Liver (tissue), 9 donors: ENCODE data around the gene SLC9A4. TPM values are rescaled to one million over a fixed set of nuclear protein-coding genes. Genes with fewer than 3 reads are reported as not detected.

ENCODE experiments used
- DNase-seq: peaks from one replicate; pipeline ENCODE4 v3.0.0-alpha.2; 2017; ENCODE audit warnings: low spot score
- H3K27ac ChIP-seq, 2 donors: one replicate each; pipeline ENCODE4 v1.7.0; 2013; ENCODE audit warnings: inconsistent platforms in 2 of 2, low read length in 2 of 2, control low read depth in 1 of 2, low read depth in 1 of 2, mild to moderate bottlenecking in 1 of 2
- H3K27me3 ChIP-seq, 4 donors: one replicate each; pipeline versions ENCODE4 v1.6.1 to v1.7.0; 2013; ENCODE audit warnings: low read length in 3 of 4, inconsistent platforms in 1 of 4, mild to moderate bottlenecking in 1 of 4, moderate library complexity in 1 of 4; ENCODE audit not compliant: control insufficient read depth in 4 of 4, insufficient read depth in 4 of 4
- H3K36me3 ChIP-seq, 4 donors: one replicate each; pipeline versions ENCODE4 v1.6.1 to v1.7.0; 2013; ENCODE audit warnings: low read length in 3 of 4, mild to moderate bottlenecking in 3 of 4, low read depth in 1 of 4, moderate library complexity in 1 of 4; ENCODE audit not compliant: control insufficient read depth in 4 of 4, insufficient read depth in 3 of 4
- H3K4me1 ChIP-seq, 4 donors: one replicate each; pipeline versions ENCODE4 v1.6.1 to v1.7.0; 2013; ENCODE audit warnings: low read length in 3 of 4, mild to moderate bottlenecking in 3 of 4, moderate library complexity in 1 of 4; ENCODE audit not compliant: control insufficient read depth in 4 of 4, insufficient read depth in 4 of 4
- H3K4me3 ChIP-seq, 3 donors: one replicate each; pipeline versions ENCODE4 v1.6.1 to v1.7.0; 2013; ENCODE audit warnings: low read length in 3 of 3, control low read depth in 1 of 3, low read depth in 1 of 3, mild to moderate bottlenecking in 1 of 3
- H3K9ac ChIP-seq, 2 donors: one replicate each; pipeline ENCODE4 v1.7.0; 2013; ENCODE audit warnings: low read length in 2 of 2, mild to moderate bottlenecking in 2 of 2, moderate library complexity in 2 of 2, control low read depth in 1 of 2, low read depth in 1 of 2
- H3K9me3 ChIP-seq, 4 donors: one replicate each; pipeline versions ENCODE4 v1.6.1 to v1.7.0; 2013; ENCODE audit warnings: low read length in 3 of 4; ENCODE audit not compliant: control insufficient read depth in 4 of 4
- FOXA1 ChIP-seq: IDR thresholded peaks from 2 replicates; pipeline ENCODE4 v1.6.1; 2016; ENCODE audit warnings: antibody characterized with exemption
- FOXA2 ChIP-seq: IDR thresholded peaks from 2 replicates; pipeline ENCODE4 v1.6.1; 2016; ENCODE audit warnings: antibody characterized with exemption
- HNF4G ChIP-seq: IDR thresholded peaks from 2 replicates; pipeline ENCODE4 v1.6.1; 2016; ENCODE audit warnings: antibody characterized with exemption
- MAX ChIP-seq: IDR thresholded peaks from 2 replicates; pipeline ENCODE4 v1.6.1; 2016; ENCODE audit warnings: antibody characterized with exemption
- NR2F2 ChIP-seq: IDR thresholded peaks from 2 replicates; pipeline ENCODE4 v1.6.1; 2016; ENCODE audit warnings: antibody characterized with exemption
- RXRA ChIP-seq, 2 donors: IDR thresholded peaks; 2 replicates each; pipeline ENCODE4 v1.6.1; 2017 to 2018; ENCODE audit warnings: antibody characterized with exemption in 2 of 2, mild to moderate bottlenecking in 1 of 2
- YY1 ChIP-seq: IDR thresholded peaks from 2 replicates; pipeline ENCODE4 v1.6.1; 2016; ENCODE audit warnings: antibody characterized with exemption, mild to moderate bottlenecking
- WGBS: extraction: QIAGEN DNeasy Blood & Tissue Kit; methylation state at CpG from one replicate; pipeline ENCODE4 v1.1.7; 2013; 5-methylcytosine and 5-hydroxymethylcytosine counted together
- polyA plus RNA-seq, 2 donors: library from polyadenylated mRNA; stranded (reverse) in 1 of 2; unstranded in 1 of 2; fragments of 200-250 nt in 1 of 2; fragments of >200 nt in 1 of 2; fragmentation: Nextera tagmentation in 1 of 2; extraction: Ambion mirVana in 1 of 2; gene quantifications; one replicate each; pipeline versions ENCODE4 v1.2.1 to v1.2.3, GENCODE V29; 2013 to 2015
- total RNA-seq, 2 donors: library from RNA; depleted of rRNA; stranded (reverse); fragments of >200 nt; gene quantifications; one replicate each; pipeline ENCODE4 v1.2.3, GENCODE V29; 2014
- TF ChIP-seq, protein P1 (sequence below): fragments of 150-350 bp; IDR thresholded peaks from 2 replicates; pipeline ENCODE4 v1.5.1; 2017; ENCODE audit warnings: improper control_type of control experiment, low read depth, low read length; ENCODE audit not compliant: missing input control
- TF ChIP-seq, protein P2 (sequence below): IDR thresholded peaks from 2 replicates; pipeline ENCODE4 v1.6.1; 2016; ENCODE audit warnings: antibody characterized with exemption, mild to moderate bottlenecking
- donor health status: healthy.
- donor health status: healthy.
- donor health status: healthy.
- donor health status: healthy.
- donor health status: healthy.

SLC9A4 gene
- total and polyA plus RNA-seq, 4 donors: not detected

GRCh38 chr2:102575888-102576287, 102.9 kb downstream of the SLC9A4 start:
- Histone ChIP-seq H3K4me1 (no peaks in the 10 kb centered on the region), H3K4me3 (no peak overlapping the region), H3K9ac (no peak overlapping the region), H3K27me3 (peaks cover 0 to 2% (median 0%) of the 10 kb centered on the region in 4 donors), H3K9me3 (peaks cover 0 to 5% (median 0%) of the 10 kb centered on the region in 4 donors), H3K27ac (no peak overlapping the region), H3K36me3 (no peaks in the 10 kb centered on the region)
- no peak for DNase-seq
- TF ChIP-seq FOXA1 (no peak), HNF4G (no peak), MAX (no peak), RXRA (IDR thresholded peaks at IDR 0.05) (no peak), NR2F2 (no peak), FOXA2 (no peak), YY1 (no peak)
- TF ChIP-seq, protein P1, sequence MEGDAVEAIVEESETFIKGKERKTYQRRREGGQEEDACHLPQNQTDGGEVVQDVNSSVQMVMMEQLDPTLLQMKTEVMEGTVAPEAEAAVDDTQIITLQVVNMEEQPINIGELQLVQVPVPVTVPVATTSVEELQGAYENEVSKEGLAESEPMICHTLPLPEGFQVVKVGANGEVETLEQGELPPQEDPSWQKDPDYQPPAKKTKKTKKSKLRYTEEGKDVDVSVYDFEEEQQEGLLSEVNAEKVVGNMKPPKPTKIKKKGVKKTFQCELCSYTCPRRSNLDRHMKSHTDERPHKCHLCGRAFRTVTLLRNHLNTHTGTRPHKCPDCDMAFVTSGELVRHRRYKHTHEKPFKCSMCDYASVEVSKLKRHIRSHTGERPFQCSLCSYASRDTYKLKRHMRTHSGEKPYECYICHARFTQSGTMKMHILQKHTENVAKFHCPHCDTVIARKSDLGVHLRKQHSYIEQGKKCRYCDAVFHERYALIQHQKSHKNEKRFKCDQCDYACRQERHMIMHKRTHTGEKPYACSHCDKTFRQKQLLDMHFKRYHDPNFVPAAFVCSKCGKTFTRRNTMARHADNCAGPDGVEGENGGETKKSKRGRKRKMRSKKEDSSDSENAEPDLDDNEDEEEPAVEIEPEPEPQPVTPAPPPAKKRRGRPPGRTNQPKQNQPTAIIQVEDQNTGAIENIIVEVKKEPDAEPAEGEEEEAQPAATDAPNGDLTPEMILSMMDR: no peak
- TF ChIP-seq, protein P2, sequence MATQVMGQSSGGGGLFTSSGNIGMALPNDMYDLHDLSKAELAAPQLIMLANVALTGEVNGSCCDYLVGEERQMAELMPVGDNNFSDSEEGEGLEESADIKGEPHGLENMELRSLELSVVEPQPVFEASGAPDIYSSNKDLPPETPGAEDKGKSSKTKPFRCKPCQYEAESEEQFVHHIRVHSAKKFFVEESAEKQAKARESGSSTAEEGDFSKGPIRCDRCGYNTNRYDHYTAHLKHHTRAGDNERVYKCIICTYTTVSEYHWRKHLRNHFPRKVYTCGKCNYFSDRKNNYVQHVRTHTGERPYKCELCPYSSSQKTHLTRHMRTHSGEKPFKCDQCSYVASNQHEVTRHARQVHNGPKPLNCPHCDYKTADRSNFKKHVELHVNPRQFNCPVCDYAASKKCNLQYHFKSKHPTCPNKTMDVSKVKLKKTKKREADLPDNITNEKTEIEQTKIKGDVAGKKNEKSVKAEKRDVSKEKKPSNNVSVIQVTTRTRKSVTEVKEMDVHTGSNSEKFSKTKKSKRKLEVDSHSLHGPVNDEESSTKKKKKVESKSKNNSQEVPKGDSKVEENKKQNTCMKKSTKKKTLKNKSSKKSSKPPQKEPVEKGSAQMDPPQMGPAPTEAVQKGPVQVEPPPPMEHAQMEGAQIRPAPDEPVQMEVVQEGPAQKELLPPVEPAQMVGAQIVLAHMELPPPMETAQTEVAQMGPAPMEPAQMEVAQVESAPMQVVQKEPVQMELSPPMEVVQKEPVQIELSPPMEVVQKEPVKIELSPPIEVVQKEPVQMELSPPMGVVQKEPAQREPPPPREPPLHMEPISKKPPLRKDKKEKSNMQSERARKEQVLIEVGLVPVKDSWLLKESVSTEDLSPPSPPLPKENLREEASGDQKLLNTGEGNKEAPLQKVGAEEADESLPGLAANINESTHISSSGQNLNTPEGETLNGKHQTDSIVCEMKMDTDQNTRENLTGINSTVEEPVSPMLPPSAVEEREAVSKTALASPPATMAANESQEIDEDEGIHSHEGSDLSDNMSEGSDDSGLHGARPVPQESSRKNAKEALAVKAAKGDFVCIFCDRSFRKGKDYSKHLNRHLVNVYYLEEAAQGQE: no peak
- 98% methylated on average over 1 of the region's 1 CpG for WGBS

GRCh38 chr2:102578376-102578775, 105.3 kb downstream of the SLC9A4 start:
- no peak for TF ChIP-seq FOXA1
- TF ChIP-seq, protein P1: no peak
- no peak for DNase-seq
- H3K27ac ChIP-seq: no peak overlapping the region
- no peaks in the 10 kb centered on the region for H3K4me1 ChIP-seq
- H3K27me3 ChIP-seq: peaks cover 0 to 2% (median 0%) of the 10 kb centered on the region in 4 donors
- H3K9ac ChIP-seq: no peak overlapping the region
- peaks cover 0 to 2% (median 0%) of the 10 kb centered on the region in 4 donors for H3K9me3 ChIP-seq
- H3K4me3 ChIP-seq: no peak overlapping the region
- 86% methylated on average over 2 of the region's 2 CpGs for WGBS
- H3K36me3 ChIP-seq: no peaks in the 10 kb centered on the region

DNA sequence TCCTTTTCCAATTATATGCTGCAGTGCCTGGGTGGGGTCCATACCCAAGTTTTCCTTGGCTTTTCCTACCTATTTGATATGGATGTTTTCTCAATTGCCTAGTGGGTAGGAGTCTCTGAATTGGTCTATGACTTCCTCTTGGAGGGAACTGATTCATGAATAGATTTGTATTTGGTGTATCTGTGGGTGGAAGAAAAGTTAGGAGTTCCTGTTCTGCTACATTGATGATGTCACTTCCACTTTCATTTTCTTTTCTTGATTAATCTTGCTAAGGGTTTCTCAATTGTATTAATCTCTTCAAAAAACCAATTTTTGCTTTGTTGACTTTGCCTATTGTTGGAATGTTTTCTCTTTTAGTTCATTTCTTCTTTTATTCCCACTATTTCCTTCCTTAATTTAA, 108.9 kb downstream of the SLC9A4 start:
- TF ChIP-seq NR2F2: no peak
- Histone ChIP-seq H3K36me3 (no peaks in the 10 kb centered on the region), H3K4me3 (no peak overlapping the region), H3K4me1 (no peaks in the 10 kb centered on the region), H3K27ac (no peak overlapping the region), H3K9ac (no peak overlapping the region), H3K9me3 (no peaks in the 10 kb centered on the region), H3K27me3 (peaks cover 0 to 2% (median 0%) of the 10 kb centered on the region in 4 donors)
- no peak for DNase-seq
